Hematopoietic multipotent progenitor cell treated with erythropoietin and hydrocortisone succinate and interleukin-3 and kit ligand, for 17 days (in vitro differentiated cells): ENCODE results near the gene BORCS5.
"Not testable (repeated sequence)": the region's sequence is repeated elsewhere in the genome, so short reads cannot be mapped to it uniquely, and the experiment has no call there.

ENCODE experiments used
- DNase-seq: peaks from one replicate; pipeline ENCODE4 v3.0.0-alpha.2; 2015; ENCODE audit warnings: low spot score

The BORCS5 gene

DNA sequence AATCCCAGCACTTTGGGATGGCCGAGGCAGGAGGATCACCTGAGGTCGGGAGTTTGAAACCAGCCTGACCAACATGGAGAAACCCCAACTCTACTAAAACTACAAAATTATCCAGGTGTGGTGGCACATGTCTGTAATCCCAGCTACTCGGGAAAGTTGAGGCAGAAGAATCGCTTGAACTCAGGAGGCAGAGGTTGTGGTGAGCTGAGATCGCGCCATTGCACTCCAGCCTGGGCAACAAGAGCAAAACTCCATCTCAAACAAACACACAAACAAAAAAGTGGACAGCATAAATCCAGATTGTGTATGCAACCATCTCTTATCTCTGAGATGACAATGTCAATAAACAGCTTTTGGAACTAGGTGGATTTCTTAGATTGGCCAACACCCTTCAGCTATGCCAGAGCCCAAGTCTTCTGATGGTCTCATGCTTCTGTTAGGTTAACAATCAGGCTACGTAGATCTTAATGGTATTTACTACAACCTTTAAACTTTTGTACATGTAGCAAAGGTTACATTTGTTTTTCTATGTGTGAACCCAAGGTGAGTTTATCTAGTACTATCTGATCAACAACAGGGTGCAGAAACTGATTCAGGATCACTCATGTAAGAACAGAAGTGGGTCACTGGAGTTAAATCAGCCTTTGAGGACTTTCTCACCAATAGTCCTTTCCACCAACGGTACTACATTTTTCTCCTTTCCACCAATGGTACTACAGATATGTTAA, 132.1 kb downstream of the BORCS5 start:
- no peak for DNase-seq

DNA sequence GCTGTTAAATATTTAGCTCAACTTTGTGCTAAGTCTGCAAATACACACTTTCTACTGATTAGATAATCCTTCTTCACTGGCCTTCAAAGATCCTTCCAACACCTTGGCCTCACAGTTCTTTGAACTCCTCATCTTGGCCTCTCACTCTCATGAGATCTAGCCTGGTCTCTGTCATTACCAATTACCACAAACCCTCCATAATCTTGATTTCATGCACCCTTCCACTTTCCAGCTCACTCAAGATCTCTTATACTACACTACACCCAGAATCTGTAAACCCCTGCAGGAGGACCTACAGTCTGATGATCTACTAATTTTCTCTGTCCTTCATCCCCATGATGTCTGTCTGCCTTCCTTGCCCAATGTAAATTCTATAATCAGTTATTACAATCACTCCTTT, 134.7 kb downstream of the BORCS5 start:
- DNase-seq = no peak

DNA sequence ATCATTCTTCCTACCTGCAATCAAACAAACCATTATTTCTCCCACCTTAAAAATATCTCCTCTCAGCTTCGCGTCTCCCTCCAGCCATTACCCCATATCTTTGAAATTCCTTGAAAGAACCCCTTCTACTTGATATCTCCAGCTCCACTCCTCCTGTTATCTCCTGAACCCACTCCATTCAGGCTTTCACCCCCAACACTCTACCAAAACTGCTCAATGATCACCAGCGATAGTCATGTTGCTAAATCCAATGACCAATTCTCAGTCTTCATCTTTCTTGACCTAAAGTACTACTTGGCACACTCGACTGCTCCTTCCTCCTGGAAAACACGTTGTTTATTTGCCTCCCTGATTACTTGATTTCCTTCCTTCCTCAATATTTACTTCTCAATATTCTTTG, 135.7 kb downstream of the BORCS5 start:
- DNase-seq = no peak

DNA sequence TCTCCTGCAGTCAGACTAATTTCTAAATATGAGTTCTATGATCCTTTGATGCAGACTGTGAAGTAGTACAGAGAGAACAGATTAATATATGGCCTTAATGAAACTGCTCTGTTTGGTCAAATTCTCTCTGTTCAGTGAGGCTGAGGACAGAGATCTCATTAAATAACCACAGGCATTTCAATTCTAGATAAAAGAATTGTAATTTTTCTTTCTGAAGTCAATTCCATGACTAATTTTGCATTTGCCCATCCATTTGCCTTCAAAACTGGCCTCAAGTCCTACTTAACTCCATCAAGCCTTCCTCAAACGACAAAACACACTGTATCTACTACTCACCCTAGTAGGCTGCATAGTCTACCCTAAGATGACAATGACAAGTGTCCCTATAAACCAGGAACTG, 138.7 kb downstream of the BORCS5 start:
- DNase-seq = no peak

DNA sequence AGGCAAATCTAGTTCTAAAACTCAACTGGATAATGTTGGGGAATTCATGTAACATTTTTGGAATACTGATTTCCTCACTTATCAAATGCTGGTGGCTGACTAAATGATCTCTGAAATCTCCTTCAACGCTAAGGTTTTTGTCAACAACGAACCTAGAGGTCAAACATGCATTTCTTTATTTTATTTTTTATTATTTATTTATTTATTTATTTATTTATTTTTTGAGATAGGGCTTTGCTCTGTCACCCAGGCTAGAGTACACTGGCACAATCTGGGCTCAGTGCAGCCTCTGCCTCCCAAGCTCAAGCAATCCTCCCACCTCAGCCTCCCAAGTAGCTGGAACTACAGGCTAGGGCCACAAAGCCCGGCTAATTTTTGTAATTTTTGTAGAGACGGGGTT, 141.3 kb downstream of the BORCS5 start:
- no peak for DNase-seq

DNA sequence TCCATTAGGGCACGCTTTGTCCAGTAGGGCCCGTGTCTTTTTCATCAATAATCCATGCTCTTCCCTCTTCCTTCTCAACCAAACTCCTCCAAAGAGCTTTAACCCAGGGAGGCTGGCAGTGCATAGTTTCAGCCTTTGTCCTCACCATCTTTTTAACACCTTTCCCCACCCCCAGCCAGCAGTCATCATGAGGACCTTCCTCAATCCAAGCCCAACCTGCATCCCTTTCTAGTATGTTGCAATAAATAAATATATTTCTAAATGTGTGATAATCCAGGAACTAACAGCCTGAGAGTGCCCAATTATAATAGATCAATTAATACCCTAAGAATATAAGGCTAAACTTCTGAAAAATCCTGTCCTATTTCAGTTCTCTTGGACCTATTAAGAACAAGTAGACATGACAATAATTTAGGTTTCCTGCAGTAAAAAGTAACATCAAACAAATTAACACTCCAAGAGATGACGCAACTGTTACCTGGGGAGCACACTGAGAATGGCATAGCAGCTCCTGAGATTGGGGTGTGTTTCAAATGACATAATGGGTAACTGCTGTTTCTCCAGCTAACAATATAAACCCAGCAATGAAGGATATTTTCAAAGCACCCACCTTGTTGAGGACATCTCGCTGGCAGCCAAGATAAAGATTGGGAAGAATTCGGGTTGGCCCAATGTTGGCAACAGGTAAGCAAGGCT, 143.2 kb downstream of the BORCS5 start:
- DNase-seq = no peak

DNA sequence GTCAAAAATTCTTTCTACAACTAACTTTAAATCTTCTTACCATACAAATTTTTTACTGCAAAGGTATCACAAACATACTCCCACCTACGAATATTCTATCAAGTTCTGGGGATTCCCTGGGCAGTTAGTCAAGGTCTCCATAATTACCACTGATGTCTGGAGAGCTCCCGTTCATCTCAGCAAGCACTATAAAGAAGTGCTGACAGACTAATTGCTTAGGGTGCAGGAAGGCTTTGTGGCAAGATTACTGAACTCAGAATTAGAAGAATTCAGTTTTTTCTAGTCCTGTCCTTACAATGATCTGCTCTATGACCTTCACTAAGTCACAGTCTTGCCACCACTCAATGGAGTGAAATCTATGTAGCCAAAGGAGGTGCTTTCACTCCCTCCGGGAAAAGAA, 144.2 kb downstream of the BORCS5 start:
- no peak for DNase-seq

DNA sequence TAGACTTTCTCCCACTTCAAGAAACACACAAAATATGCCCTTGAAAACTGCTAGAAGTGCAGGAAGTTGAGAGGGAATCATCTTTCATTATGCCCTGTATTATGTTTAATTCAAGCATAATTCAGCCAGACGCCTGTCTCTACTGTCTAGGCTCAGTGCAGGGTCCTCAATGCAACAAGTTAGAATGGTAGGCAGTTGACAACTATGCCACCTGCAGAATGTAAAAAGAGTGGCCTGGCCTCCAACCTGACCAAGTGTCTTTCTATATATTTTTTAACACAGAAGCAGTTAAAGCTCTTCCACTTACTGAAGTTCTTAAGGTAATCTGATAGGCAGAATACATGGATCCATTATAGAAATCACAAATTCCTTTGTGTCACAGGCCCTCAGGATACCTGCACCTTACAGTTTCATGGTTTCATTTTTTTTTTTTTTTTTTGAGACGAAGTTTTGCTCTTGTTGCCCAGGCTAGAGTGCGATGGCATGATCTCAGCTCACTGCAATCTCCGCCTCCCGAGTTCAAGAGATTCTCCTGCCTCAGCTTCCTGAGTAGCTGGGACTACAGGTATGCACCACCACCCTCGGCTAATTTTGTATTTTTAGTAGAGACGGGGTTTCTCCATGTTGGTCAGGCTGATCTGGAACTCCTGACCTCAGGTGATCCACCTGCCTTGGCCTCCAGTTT, 145.4 kb downstream of the BORCS5 start:
- DNase-seq = not testable (repeated sequence)

DNA sequence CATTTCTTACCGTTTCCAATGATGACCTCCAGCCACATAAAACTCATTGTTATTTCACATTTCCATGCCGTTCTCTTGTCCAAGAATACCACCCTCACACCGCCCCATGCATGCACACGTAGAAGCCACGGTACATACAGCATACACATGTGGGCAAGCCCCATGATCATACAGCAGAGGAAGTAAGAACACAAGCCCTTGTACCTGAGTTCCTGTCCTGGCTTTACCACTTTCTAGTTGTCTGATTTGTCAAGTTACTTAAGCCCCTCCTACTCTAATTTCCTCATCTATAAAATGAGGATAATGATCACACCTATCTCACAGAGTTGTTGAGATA, 145.9 kb downstream of the BORCS5 start:
- DNase-seq = no peak

DNA sequence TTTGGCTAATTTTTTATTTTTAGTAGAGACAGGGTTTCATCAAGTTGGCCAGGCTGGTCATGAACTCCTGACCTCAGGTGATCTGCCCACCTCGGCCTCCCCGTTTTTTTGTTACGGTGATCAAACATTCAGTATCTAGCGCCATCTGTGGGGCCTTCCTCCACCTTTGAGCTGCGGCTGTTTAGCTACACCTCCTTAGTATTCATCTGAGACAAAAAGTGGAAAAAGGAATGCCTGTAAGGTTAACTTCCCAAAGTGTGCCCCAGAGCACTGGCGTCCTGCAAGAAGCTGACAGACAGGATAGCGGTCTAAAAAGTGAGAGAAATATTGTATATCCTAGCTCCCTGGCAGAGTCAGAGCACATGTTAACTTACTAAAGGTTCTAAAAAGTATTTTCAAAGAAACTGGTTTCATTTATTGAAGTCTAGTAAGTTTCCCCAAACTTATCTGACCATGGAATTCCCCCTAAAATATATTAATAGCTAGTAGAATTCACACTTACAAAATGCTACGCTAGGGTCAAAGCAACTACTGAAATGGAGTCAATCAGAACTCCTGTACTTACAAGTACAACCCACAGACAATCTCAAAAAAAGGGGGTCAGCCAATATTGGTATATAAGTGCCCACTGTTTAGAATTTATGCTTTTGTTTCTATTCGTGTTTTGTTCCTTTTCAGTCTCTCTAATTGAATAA, 146.7 kb downstream of the BORCS5 start:
- DNase-seq = no peak

DNA sequence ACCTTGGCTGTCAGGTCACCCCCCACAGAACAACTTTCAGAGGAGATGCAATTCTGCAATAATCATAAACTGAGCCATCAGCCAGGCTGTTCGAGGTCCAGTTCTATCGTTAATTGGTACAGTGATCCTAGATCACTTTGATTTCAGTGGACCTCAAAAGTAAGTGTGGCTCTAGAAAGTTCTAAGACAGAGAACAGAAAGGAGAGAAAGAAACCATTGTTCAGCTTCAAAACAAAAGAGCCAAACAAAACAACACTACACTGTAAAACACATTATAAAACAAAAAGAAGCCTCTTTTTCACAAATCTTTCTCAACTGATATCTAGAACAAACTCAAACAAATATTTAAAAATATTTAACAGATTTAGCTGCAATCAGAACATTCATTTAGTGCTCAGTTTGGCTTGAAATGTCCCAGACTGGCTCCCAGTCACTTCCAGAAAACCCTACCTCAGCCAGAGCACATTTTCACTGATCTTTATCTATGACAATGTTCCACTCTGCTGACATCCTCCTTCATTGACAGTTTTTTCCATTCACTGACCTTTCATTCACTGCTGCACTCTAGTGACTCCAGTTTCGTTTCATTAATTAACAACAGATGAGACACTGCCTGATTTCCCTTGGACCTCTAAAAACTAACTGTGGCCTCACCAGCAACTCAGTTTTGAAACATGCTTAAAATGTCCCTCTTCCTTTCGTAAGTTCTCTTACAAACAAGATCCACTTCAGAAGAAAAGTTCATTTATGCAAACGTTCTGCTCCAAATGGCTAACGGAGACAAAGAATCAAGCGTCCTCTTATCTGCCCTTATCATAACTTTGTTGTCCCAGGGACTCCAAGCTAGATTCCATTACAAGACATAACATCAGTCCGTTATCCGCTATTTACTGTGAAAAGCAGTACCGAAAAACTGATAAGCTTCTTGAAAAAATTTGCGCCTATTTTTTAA, 148.9 kb downstream of the BORCS5 start:
- DNase-seq = no peak

DNA sequence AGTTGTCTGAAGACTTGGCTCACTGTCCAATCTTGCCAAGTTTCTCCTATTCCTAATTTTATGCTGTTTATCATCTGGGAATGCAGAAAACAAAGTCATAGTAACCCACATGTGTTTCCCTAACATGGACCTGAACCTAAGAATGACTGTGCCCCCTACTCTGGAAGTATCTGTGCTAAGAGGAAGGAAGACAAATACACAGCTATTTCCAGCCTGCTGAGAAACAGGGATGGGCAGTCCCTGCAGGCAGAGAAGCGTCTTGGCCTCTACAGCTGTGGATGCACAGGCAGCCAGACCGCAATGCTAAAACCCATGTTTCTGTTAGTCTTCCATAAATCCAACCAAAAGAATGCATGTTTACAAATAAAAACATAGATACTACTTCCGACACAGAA, 149.6 kb downstream of the BORCS5 start:
- no peak for DNase-seq

DNA sequence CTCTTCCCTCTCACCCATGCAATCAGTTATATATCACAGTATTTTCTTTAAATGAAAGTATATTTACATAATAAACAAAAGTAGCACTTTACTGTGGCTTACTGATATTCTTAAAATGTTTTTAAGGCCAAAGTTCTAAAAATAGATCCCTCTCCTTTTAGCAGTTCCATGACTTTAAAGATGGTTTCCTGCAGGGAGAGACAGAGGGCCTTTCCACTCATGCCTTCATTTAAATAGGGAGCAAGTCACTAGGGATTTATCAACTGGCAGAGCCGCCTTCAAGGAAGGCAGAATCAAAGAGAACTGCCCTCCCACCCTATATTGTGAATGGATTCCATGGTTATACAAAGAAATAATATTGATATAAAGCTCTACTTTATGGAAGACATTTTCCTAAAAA, 150.2 kb downstream of the BORCS5 start:
- no peak for DNase-seq

DNA sequence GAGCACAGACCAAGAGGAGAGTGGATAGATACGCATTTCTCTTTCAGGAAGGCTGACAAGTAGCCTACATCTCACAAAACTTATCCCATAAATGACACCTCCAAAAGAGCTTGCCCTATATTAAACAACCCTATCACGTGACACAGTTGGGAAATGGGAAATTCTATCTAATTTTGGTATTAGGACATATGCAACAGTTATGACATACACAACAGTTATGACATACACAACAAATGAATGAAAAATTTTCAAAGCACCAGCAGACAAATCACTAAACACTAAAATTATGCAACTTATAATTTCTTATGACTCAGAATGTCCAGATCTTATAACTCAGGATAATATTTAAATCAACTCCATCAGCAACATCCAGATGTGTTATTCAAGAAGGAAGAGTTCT, 151.7 kb downstream of the BORCS5 start:
- no peak for DNase-seq

DNA sequence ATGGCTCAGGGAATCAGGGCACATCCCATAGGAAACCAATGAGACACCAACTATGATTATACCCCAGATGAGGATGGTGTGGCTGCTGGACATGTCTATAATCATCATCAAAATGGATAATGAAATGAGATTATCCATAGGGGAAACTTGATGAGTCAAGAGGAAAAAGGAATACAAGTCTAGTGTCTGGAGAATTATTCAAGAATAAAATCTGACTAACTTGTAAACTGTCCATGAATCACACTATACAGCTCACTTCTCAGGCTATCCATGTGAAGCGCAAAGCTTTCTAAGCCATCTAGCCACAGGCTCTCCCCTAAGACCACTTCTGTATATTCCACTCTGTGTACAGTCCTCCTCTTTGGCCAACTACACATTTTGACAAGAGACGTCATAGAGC, 153.3 kb downstream of the BORCS5 start:
- no peak for DNase-seq

DNA sequence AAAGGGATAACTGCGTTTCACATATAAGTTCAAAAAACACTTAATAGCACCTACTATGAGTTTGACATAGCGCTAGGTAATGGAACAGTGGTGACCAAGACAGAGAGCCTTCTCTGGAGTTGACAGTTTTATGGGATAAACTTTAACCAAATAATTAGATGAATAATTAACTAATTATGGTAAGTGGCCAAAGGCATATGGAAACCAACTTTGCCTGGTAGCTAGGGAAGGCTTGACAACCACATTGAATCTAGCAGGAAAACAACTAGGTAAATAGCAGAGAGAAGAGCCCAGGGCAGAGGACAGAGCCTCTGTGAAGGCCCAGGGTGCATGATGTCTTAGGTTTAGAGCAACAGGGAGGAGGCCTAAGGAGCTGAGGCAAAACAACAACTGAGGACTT, 153.7 kb downstream of the BORCS5 start:
- no peak for DNase-seq

DNA sequence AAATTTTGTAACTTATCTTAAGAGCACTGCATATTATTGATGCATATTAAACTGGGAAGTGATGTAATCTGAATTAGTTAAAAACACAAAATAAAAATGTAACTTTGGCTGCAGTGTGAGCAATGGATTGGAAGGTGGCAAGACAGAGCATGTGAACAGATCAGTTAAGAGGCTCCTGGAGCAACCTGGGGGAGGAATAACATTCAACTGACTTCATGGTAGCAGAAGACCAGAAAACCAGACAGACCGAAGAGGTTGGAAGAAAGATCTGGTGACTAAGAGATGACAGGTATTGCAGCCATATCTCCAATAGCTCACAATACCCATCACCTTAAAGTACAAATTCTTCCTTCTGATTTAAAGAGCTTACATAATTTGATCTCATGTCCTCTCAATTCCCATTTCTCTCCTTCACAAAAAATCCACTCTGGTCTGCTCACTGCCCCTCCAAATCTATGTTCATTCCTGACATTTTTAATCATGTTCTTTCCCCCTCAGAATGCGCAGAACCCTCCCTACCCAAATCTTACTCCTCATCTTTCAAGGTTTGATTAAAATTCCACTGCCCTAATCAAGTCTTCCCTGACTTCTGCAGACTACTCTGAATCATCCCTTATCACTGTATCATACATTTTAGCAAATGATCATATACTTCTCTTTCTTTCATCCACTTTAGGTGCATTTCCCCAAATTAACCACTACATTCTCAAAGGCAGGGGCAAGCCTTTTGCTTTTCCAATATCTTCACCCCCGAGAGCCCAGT, 154.3 kb downstream of the BORCS5 start:
- DNase-seq = no peak

DNA sequence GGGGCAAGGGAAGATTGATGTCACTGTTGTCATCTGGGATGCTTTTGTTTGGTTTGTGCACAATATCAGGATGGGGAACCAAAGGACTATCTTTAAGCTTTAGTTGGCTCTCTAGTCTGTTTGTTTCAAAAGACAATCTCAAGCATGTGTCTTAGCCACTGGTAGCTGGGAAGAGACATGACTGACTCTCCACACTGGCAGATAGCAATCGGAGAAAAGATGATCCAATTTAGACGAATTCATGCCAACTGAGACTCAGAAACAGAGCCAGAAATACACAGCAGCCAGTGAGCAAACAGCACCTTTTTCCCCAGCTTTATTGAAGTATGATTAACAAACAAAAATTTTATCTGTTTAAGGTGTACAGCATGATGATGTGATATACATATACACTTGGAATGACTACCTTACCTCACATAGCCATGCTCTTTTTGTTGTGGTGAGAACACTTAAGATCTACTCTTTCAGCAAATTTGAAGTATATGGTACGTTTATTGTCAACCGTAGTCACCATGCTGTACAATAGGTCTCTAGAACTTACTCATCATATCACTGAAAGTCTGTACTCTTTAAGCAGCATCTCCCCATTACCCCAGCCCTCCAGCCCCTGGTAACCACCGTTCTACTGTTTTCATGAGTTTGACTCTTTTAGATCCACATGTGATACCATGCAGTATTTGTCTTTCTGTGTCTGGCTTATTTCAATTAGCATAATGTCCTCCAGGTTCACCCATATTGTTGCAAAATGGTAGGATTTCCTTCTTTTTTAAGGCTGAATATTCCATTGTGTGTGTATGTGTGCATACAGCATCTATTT, 155.2 kb downstream of the BORCS5 start:
- no peak for DNase-seq

DNA sequence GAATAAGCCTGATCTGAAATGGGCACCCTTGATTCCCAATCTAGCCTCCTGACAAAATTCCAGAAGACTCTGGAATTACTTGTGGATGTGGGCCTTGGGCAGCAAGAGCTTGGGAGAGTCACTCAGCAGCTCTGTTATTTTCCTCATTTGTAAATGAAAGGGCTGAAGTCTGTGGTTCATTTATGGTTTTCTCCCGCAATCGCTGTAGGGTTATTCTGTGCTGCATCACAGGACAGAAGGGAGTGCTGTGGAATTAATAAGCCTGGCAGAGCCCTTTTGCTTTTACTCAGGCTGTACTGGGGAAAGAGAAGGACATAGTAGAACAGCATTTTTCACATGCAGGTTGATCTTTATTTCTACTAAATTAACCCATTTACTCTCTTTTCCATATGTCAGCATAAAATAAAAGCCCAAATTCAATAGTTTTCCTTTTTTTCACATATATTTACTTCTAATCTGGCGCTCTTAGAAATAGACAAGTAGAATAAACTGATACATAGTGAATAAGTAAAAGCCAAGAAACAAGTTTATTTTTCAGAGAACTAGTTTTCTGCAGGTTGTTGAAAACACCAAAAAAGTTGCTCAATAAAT, 156.6 kb downstream of the BORCS5 start:
- DNase-seq = no peak

DNA sequence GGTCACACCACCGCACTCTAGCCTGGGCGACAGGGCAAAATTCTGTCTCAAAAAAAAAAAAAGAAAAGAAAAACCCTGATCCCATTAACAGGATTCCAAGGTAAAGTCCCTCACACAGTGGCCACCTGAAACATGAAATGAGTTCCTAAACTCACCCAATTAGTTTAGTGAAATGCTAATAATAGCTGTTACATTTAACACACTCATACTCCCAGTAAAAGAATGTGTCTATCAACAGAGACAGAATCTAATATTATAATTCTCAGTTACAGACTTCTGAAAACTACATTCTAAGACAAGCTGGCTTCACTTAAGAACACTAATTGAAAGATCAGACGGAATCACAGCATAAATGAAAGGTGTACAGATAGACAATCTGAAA, 161.6 kb downstream of the BORCS5 start:
- DNase-seq = no peak
